ENCODE data around the gene GRIK5. TPM values are rescaled to one million over a fixed set of nuclear protein-coding genes. Genes with fewer than 3 reads are reported as not detected.
A peak's percentile ranks its signal among the peaks of the same experiment; 100 is the strongest.
"Not testable (repeated sequence)": the region's sequence is repeated elsewhere in the genome, so short reads cannot be mapped to it uniquely, and the experiment has no call there.

Gene GRIK5
- total RNA-seq, 2 donors from 2014 or later: 2.1 to 5.9 TPM

DNA sequence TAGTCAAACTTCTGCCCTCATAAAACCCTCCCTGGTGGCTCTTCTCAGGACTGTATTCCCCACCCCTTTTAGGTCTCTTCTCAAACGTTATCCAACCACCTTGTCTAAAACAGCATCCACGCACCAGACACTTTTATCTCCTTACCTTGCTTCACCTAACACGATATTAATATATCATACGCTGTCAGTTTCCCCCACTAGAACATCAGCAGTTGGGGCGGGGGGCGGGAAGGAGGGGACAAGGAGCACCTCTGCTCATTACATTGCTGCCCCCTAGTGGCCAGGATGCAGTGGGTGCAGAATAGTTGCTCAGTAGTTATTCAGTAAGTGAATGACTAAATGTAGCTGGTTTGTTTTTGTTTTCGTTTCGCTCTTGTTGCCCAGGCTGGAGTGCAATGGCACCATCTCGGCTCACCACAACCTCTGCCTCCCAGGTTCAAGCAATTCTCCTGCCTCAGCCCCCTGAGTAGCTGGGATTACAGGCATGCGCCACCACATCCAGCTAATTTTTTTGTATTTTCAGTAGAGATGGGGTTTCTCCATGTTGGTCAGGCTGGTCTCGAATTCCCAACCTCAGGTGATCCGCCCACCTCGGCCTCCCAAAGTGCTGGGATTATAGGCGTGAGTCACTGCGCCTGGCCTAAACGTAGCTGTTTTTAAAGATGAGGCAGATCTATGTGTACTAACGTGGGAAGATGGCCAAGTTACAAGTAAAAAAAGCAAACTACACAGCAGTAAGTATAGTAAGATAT lies 35.2 kb downstream of the GRIK5 start:
- H3K27ac ChIP-seq; H3K4me3 ChIP-seq; H3K27me3 ChIP-seq; H3K9me3 ChIP-seq; H3K36me3 ChIP-seq (replicated peaks in 1 of 2; ENCODE audit: insufficient read depth in 1 of 2, low read depth in 2 of 2); intact Hi-C loops (cut with DNase I); H3K4me1 ChIP-seq: not testable (repeated sequence)
- TF ChIP-seq CTCF (IDR thresholded peaks at IDR 0.05): peak; percentile 56 to 83 (median 66)
- DNase-seq: peak; percentile 43 to 63 (median 53)
- 31 to 35% methylated on average over 17 of the region's 17 CpGs for WGBS, 2 donors
- peak; percentile 71 for ATAC-seq

DNA sequence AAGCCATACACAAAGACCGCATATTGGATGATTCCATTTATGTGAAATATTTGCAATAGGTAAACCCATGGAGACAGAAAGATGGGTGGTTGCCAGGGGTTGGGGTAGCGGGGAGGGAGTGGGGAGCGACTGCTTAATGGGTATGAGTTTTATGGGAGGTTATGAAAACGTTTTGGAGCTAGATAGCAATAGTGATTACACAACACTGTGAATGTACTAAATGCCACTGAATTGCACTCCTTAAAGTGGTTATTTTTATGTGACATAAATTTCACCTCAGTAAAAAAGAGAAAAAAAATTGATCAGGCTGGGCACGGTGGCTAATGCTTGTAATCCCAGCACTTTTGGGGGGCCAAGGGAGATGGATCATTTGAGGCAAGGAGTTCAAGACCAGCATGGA lies 36.6 kb downstream of the GRIK5 start:
- intact Hi-C loops (cut with DNase I): no loop called here
- H3K4me3 ChIP-seq: no peak overlapping the region
- WGBS, 2 donors: 53 to 57% methylated on average over 5 of the region's 5 CpGs
- no peak overlapping the region for H3K27ac ChIP-seq
- no peaks in the 10 kb centered on the region for H3K9me3 ChIP-seq
- DNase-seq (no peak), ATAC-seq (no peak)
- TF ChIP-seq CTCF (IDR thresholded peaks at IDR 0.05) (no peak), POLR2A (IDR thresholded peaks at IDR 0.05) (no peak)
- no peaks in the 10 kb centered on the region for H3K36me3 ChIP-seq (replicated peaks in 1 of 2; ENCODE audit: insufficient read depth in 1 of 2, low read depth in 2 of 2)
- H3K4me1 ChIP-seq: no peaks in the 10 kb centered on the region
- no peaks in the 10 kb centered on the region for H3K27me3 ChIP-seq

- no peak for ATAC-seq
- WGBS, 2 donors: 44 to 47% methylated on average over 5 of the region's 5 CpGs
- H3K36me3 ChIP-seq (replicated peaks in 1 of 2; ENCODE audit: insufficient read depth in 1 of 2, low read depth in 2 of 2): no peaks in the 10 kb centered on the region
- no peak overlapping the region for H3K27ac ChIP-seq
- H3K27me3 ChIP-seq: no peaks in the 10 kb centered on the region
- intact Hi-C loops (cut with DNase I): no loop called here
- no peaks in the 10 kb centered on the region for H3K9me3 ChIP-seq
- TF ChIP-seq CTCF (IDR thresholded peaks at IDR 0.05) (no peak), POLR2A (IDR thresholded peaks at IDR 0.05) (no peak)
- no peaks in the 10 kb centered on the region for H3K4me1 ChIP-seq
- H3K4me3 ChIP-seq: no peak overlapping the region
- DNase-seq: no peak
Measured at GRCh38 chr19:42032431-42032830, 37.6 kb downstream of the GRIK5 start.

GRCh38 chr19:42030645-42031440 lies 39.2 kb downstream of the GRIK5 start:
- intact Hi-C loops (cut with DNase I): no loop called here
- no peak overlapping the region for H3K4me3 ChIP-seq

More at GRCh38 chr19:42030645-42031440, 39.2 kb downstream of the GRIK5 start:
- Histone ChIP-seq H3K9me3 (no peaks in the 10 kb centered on the region), H3K4me1 (no peaks in the 10 kb centered on the region), H3K27ac (no peak overlapping the region), H3K36me3 (replicated peaks in 1 of 2; ENCODE audit: insufficient read depth in 1 of 2, low read depth in 2 of 2) (no peaks in the 10 kb centered on the region), H3K27me3 (no peaks in the 10 kb centered on the region)
- TF ChIP-seq POLR2A (IDR thresholded peaks at IDR 0.05): no peak
- no peak for TF ChIP-seq CTCF (IDR thresholded peaks at IDR 0.05)
- DNase-seq (no peak), ATAC-seq (no peak)
- WGBS, 2 donors: 66 to 85% methylated on average over 6 to 7 of the region's 7 CpGs
